Body of pancreas (tissue), 4 donors: Measurements from ENCODE around the gene IL1RAPL1.

Experiments
- CTCF ChIP-seq, 7 experiments: fragments of 450-650 bp in 4 of 7; fragments of 200-600 bp in 3 of 7; sonication (generic) in 3 of 7; IDR thresholded peaks; one replicate each; pipeline ENCODE4 v1.5.1; 2016 to 2019; ENCODE audit warnings: antibody characterized with exemption in 7 of 7
- POLR2A ChIP-seq, 3 donors: fragments of 450-650 bp; IDR thresholded peaks; one replicate each; pipeline ENCODE4 v1.6.1; 2016; ENCODE audit warnings: antibody characterized with exemption in 3 of 3, mild to moderate bottlenecking in 2 of 3

- no peak for TF ChIP-seq CTCF (IDR thresholded peaks at IDR 0.05)
- no peak for TF ChIP-seq POLR2A (IDR thresholded peaks at IDR 0.05)
Observed at GRCh38 chrX:29145316-29145715, 558.1 kb downstream of the IL1RAPL1 start.
